ENCODE data around the gene DRC7. TPM values are rescaled to one million over a fixed set of nuclear protein-coding genes. Genes with fewer than 3 reads are reported as not detected.

Gene DRC7
- total and polyA plus RNA-seq, 9 of the 15 experiments (the other 6 are each of a cell fraction or from before 2014, with no cell fraction given): 0.04 to 0.33 (median 0.12) TPM; not detected in 3

DNA sequence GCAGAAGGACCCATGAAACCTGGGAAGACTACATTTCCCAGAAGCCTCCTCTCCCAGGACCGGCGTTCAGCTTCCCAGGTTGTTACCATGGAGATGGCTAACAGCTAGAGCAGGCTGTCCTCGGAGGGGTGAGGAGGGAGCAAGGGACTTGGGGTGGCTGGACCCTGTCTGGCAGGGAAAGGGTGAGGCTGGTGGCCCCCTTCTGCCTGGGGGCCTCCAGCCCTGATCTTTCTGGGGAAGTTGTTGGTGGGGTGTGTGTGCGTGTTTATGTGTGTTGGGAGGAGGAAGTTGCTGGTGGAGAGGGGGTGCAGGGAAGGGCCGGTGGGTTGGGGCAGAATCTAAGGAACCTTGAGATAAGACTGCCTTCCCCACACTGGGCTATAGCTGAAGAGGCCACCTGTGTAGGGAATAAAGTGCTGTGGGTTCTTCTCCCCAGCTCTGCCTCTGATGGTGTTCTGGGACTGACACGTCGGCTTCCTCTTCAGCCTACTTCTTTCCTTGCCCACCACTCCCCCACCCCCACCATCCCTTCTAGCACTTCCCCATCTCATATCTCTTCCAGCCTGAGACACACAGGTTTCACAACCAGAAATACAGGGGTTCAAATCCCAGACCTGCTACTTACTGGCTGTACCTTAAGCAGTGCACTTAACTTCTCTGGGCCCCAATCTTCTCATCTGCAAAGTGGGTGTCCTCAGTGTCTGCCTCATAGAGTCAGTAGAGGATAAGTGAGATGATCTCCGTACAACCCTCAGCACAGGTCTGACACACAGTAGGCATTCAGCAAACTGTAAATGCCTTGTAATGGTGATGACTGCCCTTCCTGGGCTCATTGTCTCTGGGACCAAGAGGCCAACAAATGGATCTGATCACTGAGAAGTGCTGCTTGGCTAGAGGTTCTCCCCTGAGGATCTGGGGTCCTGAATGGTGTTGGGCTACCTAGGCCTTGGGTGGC lies at the start of gene DRC7 (continued):
- TF ChIP-seq CREB3 (tag; conservative IDR thresholded peaks at IDR 0.05; ENCODE audit: low read depth): no peak
- TF ChIP-seq POLR2AphosphoS5 (IDR thresholded peaks at IDR 0.05; ENCODE audit: control insufficient read depth, insufficient read depth, low read depth, low read length): no peak
- TF ChIP-seq HNRNPK (IDR thresholded peaks at IDR 0.05; ENCODE audit: low read depth, low read length, poor library complexity, severe bottlenecking): no peak
- peak; percentile 78 to 80 for TF ChIP-seq FOXK2 (conservative IDR thresholded peaks at IDR 0.05 in 1 of 2, IDR thresholded peaks at IDR 0.05 in 1 of 2; ENCODE audit: low read depth in 2 of 2)
- no peak; a peak in 1 of 4 replicates for TF ChIP-seq CSDE1 (IDR thresholded peaks at IDR 0.05)
- no peak; a peak in 1 of 6 replicates for TF ChIP-seq ZBTB11 (CRISPR knock-in tag; IDR thresholded peaks at IDR 0.05)
- TF ChIP-seq CEBPB (tag; IDR thresholded peaks at IDR 0.05): peak; percentile 34; the same call in 1 of the 2 replicates
- TF ChIP-seq FUS (optimal IDR thresholded peaks at IDR 0.05; ENCODE audit: low read depth, low read length): no peak
- TF ChIP-seq, protein P1, sequence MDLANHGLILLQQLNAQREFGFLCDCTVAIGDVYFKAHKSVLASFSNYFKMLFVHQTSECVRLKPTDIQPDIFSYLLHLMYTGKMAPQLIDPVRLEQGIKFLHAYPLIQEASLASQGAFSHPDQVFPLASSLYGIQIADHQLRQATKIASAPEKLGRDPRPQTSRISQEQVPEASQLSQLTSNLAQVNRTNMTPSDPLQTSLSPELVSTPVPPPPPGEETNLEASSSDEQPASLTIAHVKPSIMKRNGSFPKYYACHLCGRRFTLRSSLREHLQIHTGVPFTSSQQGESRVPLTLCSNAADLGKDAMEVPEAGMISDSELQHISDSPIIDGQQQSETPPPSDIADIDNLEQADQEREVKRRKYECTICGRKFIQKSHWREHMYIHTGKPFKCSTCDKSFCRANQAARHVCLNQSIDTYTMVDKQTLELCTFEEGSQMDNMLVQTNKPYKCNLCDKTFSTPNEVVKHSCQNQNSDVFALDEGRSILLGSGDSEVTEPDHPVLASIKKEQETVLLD (IDR thresholded peaks at IDR 0.05): no peak; the same call in 1 of the 2 replicates
- no peak for TF ChIP-seq ZC3H8 (IDR thresholded peaks at IDR 0.05)
- TF ChIP-seq ZNF239 (CRISPR knock-in tag; IDR thresholded peaks at IDR 0.05): no peak
- no peak for TF ChIP-seq SOX6 (IDR thresholded peaks at IDR 0.05)
- TF ChIP-seq WHSC1 (IDR thresholded peaks at IDR 0.05; ENCODE audit: low read length): no peak
- 0 out of 4 replicates have a peak, but pooled peaks of 1 of the 2 experiments have one; percentile 23 for TF ChIP-seq TRIM24 (IDR thresholded peaks at IDR 0.05)
- no peak for TF ChIP-seq BDP1 (IDR thresholded peaks at IDR 0.05; ENCODE audit: insufficient read depth, insufficient read length)
- TF ChIP-seq NFIX (CRISPR knock-in tag; IDR thresholded peaks at IDR 0.05; ENCODE audit: low read depth): no peak
- no peak for TF ChIP-seq PURB (CRISPR knock-in tag; IDR thresholded peaks at IDR 0.05; ENCODE audit: low read depth)
- TF ChIP-seq EHMT2 (IDR thresholded peaks at IDR 0.05): no peak
- TF ChIP-seq ZNF280B (CRISPR knock-in tag; IDR thresholded peaks at IDR 0.05): no peak
- no peak for TF ChIP-seq ZNF77 (CRISPR knock-in tag; IDR thresholded peaks at IDR 0.05)
- peak; percentile 61; the same call in 1 of the 2 replicates for TF ChIP-seq LARP7 (IDR thresholded peaks at IDR 0.05)
